Middle frontal gyrus (tissue), 1 donor: Measurements from ENCODE around the gene TPH2.

Experiments used
- DNase-seq: peaks from one replicate; pipeline ENCODE4 v3.0.0-alpha.2; 2015; ENCODE audit warnings: low spot score; ENCODE audit errors: extremely low spot score

Gene TPH2

DNA sequence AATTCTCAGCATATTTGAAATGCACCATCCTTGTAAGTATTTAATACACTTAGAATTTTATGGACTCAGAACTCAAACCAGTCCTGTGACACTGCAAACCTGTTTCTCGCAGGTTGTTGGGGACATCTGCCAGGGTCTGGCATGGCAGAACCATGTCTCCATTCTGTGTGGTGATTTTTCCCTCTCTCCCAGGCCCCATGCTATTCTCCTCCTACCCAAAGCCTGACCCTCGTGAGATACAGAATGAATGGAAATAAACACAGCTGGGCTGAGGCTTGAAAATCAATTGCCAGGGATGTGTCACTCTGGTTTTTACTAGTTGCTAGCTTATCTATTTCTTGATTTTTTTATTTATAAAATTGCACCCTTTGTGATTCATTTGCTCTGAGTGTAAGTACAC, 19.8 kb downstream of the TPH2 start:
- DNase-seq, result no peak

DNA sequence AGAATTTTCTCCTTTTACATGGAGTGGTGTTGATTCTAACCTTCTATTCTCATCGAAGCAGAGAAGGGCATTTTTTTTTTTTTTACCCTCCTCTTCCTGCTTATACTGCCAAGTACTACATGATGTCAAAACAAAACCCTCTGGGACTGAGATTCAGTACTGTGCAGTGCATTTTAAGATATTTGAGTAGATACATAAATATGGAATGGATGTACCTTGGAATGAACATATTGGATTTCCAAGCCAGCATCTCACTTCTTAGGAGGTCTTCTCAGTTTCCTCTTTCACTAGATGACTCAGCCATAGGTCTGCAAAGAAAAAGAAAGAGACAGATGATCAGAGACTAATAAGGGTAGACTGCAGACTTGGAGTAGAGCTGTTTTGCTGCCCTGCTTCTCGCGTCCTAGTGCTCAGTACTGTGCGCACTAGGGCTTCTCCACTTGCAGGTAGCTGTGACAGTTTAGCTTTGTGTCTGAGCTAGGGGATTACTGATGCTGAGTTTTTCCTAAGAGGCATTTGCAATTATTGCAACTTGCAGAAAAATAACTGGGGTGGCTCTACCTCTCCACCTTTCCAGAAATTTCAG, 20.4 kb downstream of the TPH2 start:
- DNase-seq, result no peak

DNA sequence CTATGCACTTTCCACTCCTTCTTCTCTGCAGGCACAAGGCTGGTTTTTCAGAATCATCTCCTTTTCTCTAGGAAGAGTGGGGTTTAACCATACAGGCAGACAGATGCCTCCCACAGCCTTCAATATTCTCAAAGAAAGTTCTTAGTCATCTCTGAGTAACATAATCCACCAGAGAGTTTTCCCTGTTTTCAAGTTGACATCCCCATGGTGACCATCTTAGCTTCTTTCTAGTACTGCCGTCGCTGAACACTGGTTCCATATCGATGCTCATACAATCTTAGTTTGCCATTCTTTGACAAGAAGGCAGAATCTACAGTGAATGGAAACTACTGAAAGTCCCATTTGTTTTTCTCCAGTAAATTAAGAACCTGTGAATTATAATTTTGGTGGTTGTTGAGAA, 28.6 kb downstream of the TPH2 start:
- DNase-seq, result no peak

DNA sequence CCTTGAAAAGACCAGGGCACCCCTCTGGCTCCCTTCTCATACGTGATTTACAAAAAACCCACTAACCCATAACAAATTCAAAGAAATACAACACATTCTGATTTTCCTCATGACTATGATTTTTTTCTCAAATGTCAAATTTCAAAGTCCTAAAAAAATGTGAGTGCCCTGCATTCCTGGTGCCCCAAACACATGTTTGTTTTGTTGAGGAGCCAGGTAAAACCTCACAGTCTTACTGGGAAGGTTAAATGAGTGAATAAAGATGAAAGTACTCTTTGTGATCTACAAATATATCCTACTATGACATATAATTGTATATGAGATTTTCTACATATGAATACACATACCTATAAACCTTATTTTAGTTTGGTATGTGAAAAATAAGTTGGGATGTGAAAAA, 30.7 kb downstream of the TPH2 start:
- DNase-seq, result no peak

DNA sequence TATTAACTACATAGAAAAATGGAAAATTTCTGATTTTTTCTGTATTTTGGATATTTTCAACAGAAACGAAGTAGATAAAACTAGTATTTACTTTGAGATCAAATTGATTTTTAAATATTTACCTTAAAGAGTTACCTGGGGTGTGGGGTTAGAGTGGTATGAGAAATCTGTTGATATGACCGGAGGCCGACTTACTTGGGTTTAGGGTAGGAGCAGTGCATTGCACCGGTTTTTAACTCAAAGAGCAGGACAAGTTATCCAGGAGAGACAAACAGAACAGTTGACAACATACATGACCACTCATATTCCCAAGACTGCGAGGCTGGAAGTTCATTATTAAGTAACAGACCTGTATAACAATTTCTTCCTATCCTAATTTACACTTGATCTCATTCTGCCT, 31.4 kb downstream of the TPH2 start:
- no peak for DNase-seq

DNA sequence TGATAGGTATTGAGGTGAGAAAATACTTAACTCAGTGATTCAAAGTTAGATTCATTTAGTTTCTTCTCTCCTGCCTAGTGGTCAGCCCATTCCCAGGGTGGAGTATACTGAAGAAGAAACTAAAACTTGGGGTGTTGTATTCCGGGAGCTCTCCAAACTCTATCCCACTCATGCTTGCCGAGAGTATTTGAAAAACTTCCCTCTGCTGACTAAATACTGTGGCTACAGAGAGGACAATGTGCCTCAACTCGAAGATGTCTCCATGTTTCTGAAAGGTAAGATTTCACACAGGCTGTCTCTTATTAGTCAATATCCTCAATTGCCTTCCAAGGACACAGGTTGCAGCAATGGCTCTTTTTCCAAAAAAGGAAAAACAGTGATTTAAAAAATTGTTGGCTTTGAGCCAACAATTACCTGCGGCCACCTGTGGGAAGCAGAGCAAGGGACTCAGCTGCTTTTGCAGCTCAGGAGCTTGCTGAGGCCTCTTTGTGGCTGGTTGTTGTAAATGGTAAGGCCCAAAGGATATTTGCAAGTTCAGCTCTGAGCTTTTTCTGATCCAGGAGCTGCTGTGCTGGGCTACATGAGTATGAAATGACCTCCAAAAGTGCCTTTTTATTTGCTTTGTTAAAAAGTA, 33.9 kb downstream of the TPH2 start:
- no peak for DNase-seq

DNA sequence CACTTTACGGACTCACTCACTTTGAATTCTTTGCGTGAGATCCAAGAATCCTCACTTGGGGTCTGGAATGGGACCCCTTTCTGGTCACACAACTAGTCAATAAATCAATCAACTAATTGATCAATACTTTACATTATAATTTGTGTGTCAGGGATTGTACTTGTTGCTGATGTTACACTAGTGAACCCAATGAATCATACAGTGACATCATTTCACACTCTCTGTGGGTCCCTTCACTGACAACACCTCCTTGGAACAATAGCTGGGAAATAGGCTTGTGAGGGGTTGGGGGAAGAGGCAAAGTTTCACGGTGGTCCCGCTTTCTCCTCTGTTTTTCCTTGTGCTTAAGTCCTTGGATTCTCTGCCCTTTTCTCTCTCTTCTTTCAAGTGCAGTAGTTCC, 35.0 kb downstream of the TPH2 start:
- DNase-seq, result no peak

DNA sequence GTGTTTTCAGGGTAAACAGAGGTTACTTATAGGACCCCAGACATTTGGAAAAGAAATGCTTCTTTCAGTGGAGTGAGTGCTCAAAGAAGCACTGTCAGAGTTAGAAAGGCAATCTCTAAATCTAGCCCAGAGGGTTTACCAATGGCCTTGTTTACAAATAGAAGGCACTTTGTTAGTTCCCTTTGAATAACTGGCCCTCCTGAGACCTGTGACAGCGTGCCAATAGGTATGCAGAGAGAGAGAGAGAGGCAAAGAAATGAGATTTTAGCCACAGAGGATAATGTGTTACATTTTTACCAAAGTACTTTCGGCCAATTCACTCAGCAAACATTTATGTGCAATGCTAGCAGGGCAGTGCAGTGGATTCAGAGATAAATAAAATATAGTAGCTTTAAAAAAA, 41.9 kb downstream of the TPH2 start:
- DNase-seq, result no peak

DNA sequence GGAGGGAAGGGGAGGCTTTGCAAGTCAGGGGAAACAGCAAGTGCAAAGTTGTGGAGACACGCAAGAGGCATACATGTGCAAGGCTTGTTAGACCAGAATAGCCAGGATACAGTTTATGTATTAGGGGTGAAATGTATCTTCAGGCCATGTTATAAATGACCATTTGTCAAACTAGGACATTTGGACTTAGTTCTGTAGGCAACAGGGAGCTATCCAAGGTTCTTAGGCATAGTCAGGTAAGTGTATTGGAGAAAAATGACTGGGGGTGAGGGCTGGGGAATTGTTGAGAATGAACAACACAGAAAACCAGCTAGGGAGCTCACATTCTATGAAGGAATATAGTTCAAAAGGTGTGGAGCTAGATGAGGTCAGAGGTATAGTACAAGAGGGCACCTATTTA, 42.5 kb downstream of the TPH2 start:
- DNase-seq, result no peak

DNA sequence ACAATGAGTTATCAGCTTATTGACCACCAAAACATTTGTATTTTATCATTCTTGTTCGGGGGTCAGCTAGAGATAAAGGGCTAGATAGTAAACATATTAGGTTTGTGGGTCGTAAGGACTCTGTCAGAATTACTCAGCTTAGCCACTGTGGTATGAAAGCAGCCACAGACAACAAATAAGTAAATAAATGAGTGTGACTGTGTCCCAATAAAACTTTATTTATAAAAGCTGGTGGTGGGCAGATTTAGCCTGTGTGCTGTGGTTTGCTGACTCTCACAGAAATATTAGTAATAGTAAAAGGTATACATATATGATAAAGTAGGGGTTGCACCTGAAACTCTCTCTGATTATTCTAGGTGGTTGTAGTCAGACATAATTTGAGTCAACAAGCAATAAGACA, 56.1 kb downstream of the TPH2 start:
- no peak for DNase-seq

DNA sequence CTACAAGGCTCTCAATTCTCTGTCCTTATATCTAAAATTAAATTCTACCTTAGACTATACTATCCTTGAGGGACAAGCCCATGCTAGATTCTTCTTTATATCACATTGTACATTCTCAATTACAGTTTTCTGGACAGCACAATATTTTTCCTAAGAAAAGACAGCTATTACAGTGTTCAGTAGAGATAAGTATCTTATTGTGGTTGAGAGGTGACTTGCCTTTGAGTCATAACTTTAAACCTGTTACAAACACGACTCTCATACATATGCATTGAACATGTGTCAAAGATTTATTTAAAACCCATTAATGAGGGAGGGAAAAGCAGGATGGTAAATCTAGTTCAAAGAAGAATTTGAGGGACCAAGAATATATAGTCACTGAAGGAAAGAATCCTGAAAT, 61.1 kb downstream of the TPH2 start:
- DNase-seq, result no peak

DNA sequence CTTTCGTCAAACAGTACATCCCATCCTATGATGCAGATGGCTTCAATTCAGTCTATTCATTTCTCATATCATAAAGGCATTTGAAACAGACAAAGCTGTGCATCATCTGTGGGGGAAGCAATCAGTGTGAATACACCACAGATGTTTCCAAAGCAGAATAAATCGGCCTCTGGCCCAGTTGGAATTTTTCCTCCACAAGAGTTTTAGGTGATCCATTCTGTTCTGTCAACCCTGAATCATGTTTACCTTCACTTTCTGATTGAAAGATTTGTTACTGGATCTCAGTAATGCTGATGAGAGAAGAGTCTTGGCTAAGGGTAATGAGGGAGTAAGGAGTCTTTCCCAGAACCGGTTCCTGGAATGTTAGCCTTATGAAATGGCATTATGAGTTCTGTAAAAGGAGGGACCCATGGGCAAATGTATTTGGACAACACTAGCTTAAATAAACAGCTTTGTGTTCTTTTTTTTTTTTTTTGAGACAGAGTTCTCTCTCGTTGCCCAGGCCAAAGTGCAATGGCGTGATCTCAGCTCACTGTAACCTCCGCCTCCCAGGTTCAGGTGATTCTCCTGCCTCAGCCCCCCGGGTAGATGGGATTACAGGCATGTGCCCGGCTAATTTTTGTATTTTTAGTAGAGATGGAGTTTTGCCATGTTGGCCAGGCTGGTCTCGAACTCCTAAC, 62.5 kb downstream of the TPH2 start:
- DNase-seq, result no peak

DNA sequence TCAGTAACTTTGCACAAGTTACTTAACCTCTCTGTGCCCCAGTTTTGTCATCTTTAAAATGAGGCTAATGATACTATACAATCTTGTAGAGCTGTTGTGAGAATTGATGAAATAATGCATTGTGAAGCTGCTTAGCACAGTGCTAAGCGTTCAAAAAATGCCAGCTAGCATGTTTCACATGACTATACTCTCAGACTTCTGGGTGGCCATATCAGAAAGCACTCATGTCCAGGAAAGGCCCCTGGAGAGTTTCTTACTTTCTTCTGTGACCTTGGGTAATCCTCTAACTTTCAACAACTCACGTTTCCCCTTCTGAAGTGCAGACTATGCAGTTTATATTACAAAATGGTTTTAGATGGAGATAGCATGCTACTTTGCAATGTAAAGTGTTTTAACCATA, 68.1 kb downstream of the TPH2 start:
- no peak for DNase-seq

DNA sequence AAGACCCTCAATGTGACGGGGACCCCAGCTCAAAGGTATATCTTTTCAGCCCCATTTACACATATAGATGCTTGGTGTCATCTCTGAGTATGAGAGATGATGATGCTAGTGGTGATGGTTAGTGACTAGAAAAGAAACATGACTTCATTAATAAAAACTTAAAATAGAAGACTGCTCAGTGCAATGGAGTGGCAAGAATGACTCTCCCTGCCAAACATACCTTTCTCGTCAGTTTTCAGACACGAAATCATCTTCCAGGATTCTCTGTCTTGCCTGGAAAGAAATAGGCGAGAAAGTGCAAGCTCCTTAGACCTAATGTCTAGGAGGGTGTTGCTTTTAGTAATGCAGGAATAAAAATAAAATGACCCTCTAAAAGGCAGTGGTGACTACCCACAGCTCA, 71.7 kb downstream of the TPH2 start:
- DNase-seq, result no peak

DNA sequence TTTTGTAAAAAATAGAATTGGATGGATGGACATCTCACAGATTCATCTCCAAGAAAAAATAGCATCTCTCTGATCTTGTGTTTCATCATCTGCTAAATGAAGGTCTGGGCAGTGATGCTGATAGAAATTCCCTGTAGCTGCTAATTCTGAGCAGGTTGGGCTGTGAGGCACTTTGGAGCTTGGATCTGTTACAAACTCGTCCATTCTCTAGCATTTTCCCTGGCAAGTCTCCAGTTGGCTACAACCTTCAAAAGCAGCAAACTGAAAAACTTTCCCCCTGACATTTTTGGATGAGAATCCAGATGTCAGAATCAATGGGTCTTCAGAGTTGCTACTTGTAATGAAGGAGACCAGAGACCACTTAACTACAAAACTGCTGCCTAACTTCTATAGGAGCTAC, 72.7 kb downstream of the TPH2 start:
- no peak for DNase-seq

DNA sequence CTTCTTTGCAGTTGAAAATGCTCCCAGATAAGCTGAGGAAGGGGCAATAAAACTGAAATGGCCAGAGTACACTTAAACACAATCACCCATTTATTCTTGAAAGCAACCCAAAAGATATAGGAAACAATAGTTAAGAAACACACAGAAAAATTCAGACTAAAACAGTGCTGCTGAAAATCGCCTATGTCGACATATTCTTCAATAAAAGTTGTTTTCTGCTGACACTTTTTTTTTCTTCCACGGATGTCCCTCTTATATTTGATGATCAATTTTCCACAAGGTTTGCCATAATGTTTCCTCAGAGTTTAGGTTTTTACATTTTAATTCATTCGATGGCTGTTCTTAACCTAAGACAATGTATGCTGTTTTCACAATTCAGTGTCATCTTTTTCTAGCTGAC, 74.2 kb downstream of the TPH2 start:
- DNase-seq, result no peak

DNA sequence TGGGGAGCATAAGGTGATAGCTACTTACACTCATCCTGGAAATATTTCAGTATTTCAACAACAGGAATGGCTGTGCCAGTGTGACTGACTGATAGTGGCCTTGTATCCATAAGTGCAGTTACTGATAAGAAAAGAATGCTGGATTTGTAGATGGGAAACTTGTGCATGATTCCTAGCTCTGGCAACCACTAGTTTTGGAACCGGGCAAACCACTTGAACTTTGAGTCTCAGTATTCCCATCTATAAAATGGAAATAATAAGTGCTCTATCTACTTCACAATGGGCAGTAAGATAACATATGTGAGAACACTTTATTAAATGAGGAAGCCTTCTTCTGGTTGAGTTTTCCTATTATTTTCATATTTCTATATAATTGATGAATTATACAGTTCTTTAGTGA, 77.2 kb downstream of the TPH2 start:
- DNase-seq, result no peak

DNA sequence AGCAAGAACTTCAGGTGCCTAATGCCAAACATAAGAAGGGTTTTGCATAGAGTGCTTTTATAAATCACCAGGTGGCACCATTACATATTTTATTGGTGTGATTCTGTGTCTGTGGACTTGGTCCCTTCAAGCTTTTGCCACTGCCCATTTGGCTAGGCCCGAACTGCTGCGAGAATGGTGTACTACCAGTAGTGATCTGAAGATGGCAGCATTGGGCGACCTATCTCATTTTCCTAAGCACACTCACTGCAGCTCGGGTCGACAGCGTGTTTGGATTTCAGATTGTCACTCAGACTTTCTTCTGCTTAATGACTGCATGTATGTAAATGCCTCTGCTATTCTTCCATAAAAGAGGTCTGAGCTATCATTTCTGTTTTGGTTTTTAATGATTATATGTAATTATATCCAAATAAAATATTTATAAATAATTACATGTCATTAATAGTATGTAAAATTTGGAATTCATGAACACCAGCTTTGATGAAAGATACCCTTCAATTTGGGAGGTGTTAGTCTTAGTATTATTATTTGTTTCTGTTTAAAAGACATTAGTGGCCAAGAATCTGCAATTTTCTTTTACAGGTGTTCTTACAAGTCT, 78.5 kb downstream of the TPH2 start:
- peak; percentile 76 for DNase-seq

DNA sequence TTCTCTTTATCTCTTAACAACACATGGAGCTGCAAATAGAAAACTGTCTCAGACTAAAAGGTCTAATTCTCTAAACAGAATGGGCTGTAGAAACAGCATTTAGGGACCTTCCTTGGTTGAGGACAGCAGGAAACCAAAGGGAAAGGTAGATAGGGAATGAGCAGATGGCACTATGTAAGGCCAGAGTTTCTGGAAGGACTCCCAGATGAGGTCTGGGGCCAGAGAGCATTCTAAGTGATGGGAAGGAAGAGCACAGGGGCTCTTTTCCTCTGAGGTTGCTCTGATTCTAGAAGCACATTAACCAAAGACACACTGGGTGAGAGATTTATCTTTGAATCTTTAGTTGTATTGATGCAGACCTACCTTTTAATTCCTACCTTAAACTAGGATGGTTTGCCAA, 79.4 kb downstream of the TPH2 start:
- no peak for DNase-seq

DNA sequence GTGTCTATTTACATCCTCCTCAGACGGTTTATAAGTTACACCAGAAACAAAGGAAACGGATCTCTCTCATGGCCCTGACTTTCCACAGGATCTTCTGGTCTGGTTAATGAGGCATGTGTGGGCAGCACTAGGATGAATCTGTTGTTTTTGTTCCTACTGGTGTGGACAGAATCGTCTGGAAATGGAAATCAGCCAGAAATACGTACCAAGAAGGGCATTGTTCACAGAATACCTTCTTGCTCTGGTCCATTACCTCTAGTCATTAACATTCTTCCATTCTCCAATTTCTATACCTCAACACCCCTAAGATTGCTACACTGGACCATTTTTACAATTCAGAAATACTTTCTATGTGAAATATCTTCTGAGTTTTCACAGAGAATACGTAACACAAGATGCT, 86.0 kb downstream of the TPH2 start:
- no peak for DNase-seq

DNA sequence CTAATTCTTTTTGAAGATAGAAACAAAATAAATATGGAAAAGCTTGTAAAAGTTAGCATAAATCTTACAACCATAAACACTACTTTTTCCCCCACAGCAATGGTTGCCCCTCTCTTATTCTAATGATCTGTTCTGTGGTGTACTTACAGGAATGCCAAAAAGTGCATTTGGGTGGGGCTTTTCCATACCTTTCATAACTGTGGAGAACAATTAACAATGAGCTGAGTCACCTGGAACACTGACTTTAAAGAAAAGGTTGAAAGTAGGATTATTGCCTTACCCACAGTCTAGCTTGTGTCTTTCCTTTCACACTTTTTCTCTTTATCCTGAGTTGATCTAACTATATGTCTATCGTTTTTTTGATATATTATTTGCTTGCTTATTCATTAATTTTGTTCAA, 86.9 kb downstream of the TPH2 start:
- no peak for DNase-seq

DNA sequence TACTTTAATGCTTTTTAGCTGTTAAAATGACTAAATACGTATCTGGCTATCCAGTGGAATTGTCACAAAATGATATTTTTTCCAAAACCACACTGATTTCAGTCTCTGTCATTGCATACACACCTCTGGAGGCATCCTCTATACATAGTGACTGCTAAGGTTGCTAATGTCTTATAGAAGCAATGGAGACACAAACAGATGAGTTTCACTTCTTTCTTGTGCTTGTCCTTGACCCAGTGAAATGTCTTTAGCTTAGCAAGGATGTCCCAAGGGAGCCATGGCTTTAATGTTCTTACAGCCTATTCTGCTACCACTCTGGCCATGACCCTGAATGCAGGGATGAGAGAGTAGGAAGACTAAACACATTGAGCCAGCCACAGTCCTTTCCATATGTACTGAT, 90.3 kb downstream of the TPH2 start:
- no peak for DNase-seq

DNA sequence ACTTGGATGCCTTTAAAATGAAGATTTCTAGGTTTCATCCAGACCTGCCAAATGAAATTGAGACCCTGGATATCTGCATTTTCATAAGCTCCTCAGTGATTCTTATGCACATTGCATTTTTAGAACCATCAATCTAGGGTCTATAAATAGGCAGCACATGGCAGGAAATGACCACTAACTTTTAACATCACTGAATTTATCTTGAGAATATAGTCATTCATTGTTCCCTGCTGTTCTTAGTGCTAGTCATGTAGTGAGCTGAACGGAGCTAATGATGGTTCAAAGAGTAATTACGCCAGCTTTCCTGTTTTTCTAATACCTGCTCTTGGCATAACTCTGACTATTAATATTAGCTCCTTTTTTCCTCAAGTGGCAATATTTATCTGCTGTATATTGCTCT, 91.6 kb downstream of the TPH2 start:
- no peak for DNase-seq
